Heart left ventricle (tissue), 16 donors: ENCODE measurements around the gene CSMD2. TPM values are rescaled to one million over a fixed set of nuclear protein-coding genes. Genes with fewer than 3 reads are reported as not detected.

Source experiments
- ATAC-seq, 4 donors: fragments of 200-7000 bp; cut with Tn5 transposase; one replicate each; pipeline ENCODE4 v1.9.1; 2020 to 2022; ENCODE audit warnings: moderate library complexity in 4 of 4, mild to moderate bottlenecking in 3 of 4, moderate number of reproducible peaks in 1 of 4
- DNase-seq, 5 donors: peaks; one replicate each; pipeline ENCODE4 v3.0.0-alpha.2; 2020
- H3K27ac ChIP-seq, 12 donors: fragments of 200-600 bp; sonication (generic) in 4 of 12; one replicate each; pipeline versions ENCODE4 v1.5.0 to v1.8.0; 2016 to 2022; ENCODE audit warnings: mild to moderate bottlenecking in 2 of 12
- H3K27me3 ChIP-seq, 9 donors: fragments of 200-600 bp; sonication (generic) in 2 of 9; one replicate each; pipeline versions ENCODE4 v1.5.1 to v1.8.0; 2016 to 2022; ENCODE audit warnings: mild to moderate bottlenecking in 3 of 9
- H3K36me3 ChIP-seq, 9 donors: fragments of 200-600 bp; sonication (generic) in 2 of 9; one replicate each; pipeline versions ENCODE4 v1.5.0 to v1.8.0; 2018 to 2022; ENCODE audit warnings: mild to moderate bottlenecking in 2 of 9
- H3K4me1 ChIP-seq, 12 donors: fragments of 200-600 bp; sonication (generic) in 4 of 12; one replicate each; pipeline versions ENCODE4 v1.5.0 to v1.8.0; 2016 to 2022; ENCODE audit warnings: mild to moderate bottlenecking in 3 of 12
- H3K4me3 ChIP-seq, 12 donors: fragments of 200-600 bp; sonication (generic) in 4 of 12; one replicate each; pipeline versions ENCODE4 v1.5.0 to v1.8.0; 2017 to 2022; ENCODE audit warnings: mild to moderate bottlenecking in 9 of 12, moderate library complexity in 4 of 12
- H3K9me3 ChIP-seq, 12 donors: fragments of 200-600 bp; sonication (generic) in 4 of 12; one replicate each; pipeline versions ENCODE4 v1.5.0 to v1.8.0; 2016 to 2022; ENCODE audit warnings: mild to moderate bottlenecking in 1 of 12
- POLR2A ChIP-seq, 2 donors: fragments of 450-650 bp; IDR thresholded peaks; one replicate each; pipeline ENCODE4 v1.6.1; 2017; ENCODE audit warnings: antibody characterized with exemption in 2 of 2, mild to moderate bottlenecking in 2 of 2, moderate library complexity in 2 of 2
- WGBS, 4 donors: extraction: QIAGEN DNeasy Blood & Tissue Kit in 2 of 4; methylation state at CpG; one replicate each; pipeline versions ENCODE4 v1.1.5 to v1.1.7; 2013 to 2018; 5-methylcytosine and 5-hydroxymethylcytosine counted together
- intact Hi-C, 10 donors: fragments of 100-400 bp; cut with DNase I; formaldehyde crosslinking; loops; one replicate each; pipeline versions ENCODE4 v1.11.1 to v1.14.2; 2022
- polyA plus RNA-seq, 2 donors: library from polyadenylated mRNA; stranded (reverse); fragments of 200-250 nt; gene quantifications; one replicate each; pipeline ENCODE4 v1.2.3, GENCODE V29; 2013
- total RNA-seq, 9 donors: library from RNA; depleted of rRNA in 2 of 9; stranded (reverse); fragments of >200 nt in 2 of 9; fragmentation: NEBNext Ultra II Directional in 3 of 9; extraction: Animal tissue kit (Norgen Biotek cat#: 25700) in 3 of 9; gene quantifications; one replicate each; pipeline versions ENCODE4 v1.1.0 to v1.2.4, GENCODE V29; 2016 to 2023
- TF ChIP-seq, protein P1 (sequence below), 12 donors: fragments of 200-600 bp; sonication (generic) in 4 of 12; IDR thresholded peaks; one replicate each; pipeline versions ENCODE4 v1.5.0 to v1.8.0; 2018 to 2022; ENCODE audit warnings: antibody characterized with exemption in 12 of 12, mild to moderate bottlenecking in 5 of 12
- donor health status: ischemic (EF 13 %, LVEDD 7.1; RV severe dilation, severe dysfunction).
- donor health status: healthy with polysubstance abuse.
- donor health status: DM: no; HTN: yes; CAD: no.
- donor health status: DM: no; HTN: no; CAD: no.
- donor health status: ischemic (EF 25% LVEDD 6.9; RV normal size, moderate dysfunction).
- donor health status: ischemic (EF 25% LVEDD 5.7; RV mildly dilated, moderate dysfunction).
- donor health status: healthy.
- donor health status: DM: yes; HTN: yes; CAD: no.
- donor health status: ischemic (EF 35%, LVEDD 5.7; RV mildly dilated, moderate dysfunction).
- donor health status: nonischemic (EF 11% LVEDD 7.7; RV severe dilation, severe dysfunction).
- donor health status: DM: yes; HTN: yes; CAD: no.
- donor health status: PGD.
- donor health status: ischemic (EF 29% LVEDD 5.4; RV normal size, mild dysfunction).
- donor health status: nonischemic (EF 23%, LVEDD 6.1; RV moderate dilation, normal function).

The CSMD2 gene
- total and polyA plus RNA-seq, 11 donors, result 0.02 to 0.79 (median 0.22) TPM

DNA sequence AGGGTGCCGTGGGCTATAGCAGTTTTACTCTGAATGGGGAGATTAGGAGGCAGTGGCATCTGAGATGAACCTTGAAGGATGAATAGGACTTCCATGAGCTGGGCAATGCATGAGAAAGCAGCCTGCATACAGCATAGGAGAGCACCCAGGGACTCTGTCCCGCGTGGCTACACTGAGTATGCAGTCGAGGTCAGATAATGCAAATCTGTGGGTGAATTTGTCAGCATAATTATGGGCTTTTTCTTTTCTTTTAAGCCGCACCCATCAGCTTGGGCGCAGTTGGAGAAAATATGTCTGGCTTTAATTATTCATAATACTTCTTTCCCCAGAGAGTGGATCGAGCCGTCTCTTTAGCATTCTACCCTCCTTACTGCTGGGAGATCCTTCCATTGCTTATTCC is 504.1 kb downstream of the CSMD2 start:
- Histone ChIP-seq H3K36me3 (no peaks in the 10 kb centered on the region), H3K27me3 (no peaks in the 10 kb centered on the region), H3K4me1 (peaks cover 0 to 8% (median 2%) of the 10 kb centered on the region in 12 donors), H3K4me3 (no peak overlapping the region), H3K9me3 (no peaks in the 10 kb centered on the region), H3K27ac (no peak overlapping the region)
- TF ChIP-seq, protein P1, sequence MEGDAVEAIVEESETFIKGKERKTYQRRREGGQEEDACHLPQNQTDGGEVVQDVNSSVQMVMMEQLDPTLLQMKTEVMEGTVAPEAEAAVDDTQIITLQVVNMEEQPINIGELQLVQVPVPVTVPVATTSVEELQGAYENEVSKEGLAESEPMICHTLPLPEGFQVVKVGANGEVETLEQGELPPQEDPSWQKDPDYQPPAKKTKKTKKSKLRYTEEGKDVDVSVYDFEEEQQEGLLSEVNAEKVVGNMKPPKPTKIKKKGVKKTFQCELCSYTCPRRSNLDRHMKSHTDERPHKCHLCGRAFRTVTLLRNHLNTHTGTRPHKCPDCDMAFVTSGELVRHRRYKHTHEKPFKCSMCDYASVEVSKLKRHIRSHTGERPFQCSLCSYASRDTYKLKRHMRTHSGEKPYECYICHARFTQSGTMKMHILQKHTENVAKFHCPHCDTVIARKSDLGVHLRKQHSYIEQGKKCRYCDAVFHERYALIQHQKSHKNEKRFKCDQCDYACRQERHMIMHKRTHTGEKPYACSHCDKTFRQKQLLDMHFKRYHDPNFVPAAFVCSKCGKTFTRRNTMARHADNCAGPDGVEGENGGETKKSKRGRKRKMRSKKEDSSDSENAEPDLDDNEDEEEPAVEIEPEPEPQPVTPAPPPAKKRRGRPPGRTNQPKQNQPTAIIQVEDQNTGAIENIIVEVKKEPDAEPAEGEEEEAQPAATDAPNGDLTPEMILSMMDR (IDR thresholded peaks at IDR 0.05), result no peak
- no peak for TF ChIP-seq POLR2A (IDR thresholded peaks at IDR 0.05)
- ATAC-seq (no peak), DNase-seq (no peak)
- intact Hi-C loops, result no loop called here
- WGBS, 4 donors, result 86 to 93% (median 90%) methylated on average over 8 of the region's 8 CpGs

DNA sequence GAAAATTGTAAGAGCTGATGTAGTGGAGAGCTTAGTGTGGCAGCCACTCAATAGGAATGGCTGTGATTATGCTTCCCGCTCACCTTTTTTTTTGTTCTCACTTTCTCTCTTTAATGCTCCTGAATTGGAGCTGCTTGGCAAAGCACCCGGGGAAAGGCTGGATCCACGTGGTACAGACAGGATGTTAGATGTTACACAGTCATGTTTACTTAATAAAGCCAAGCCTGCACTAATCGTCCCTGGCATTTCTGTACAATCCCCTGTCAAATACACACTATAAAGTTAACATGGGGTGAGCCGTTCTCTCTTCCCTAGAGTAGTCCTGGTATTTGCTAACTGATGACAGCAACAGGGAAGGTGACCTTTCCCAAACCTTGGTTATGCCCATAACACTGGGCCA is 504.8 kb downstream of the CSMD2 start:
- Histone ChIP-seq H3K9me3 (no peaks in the 10 kb centered on the region), H3K36me3 (no peaks in the 10 kb centered on the region), H3K4me3 (no peak overlapping the region), H3K4me1 (peaks cover 0 to 14% (median 5%) of the 10 kb centered on the region in 12 donors), H3K27me3 (no peaks in the 10 kb centered on the region), H3K27ac (no peak overlapping the region)
- intact Hi-C loops, result no loop called here
- WGBS, 4 donors, result 38 to 54% (median 51%) methylated on average over 5 of the region's 5 CpGs
- no peak for DNase-seq
- TF ChIP-seq, protein P1 (IDR thresholded peaks at IDR 0.05), result no peak
- no peak for TF ChIP-seq POLR2A (IDR thresholded peaks at IDR 0.05)
- ATAC-seq, result peak in 1 of 4 donors; percentile 12

DNA sequence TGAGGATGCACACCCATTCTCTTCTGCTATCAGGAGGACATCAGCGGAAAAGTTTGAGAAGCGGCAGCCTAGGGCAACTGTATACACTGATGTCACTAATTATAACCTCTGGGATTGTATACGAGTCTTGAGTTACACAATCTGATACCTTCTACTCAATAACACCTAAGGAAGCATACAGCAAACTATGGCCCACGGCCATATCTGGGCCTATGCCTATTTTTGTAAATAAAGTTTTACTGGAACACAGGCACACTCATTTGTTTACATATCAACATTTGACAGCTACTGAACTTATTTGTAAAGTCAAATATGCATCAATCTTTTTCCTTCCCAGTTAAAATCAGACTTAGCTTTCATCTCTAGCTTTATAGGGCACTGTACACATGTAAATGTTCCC is 505.4 kb downstream of the CSMD2 start:
- ATAC-seq (no peak), DNase-seq (no peak)
- Histone ChIP-seq H3K4me1 (peaks cover 0 to 18% (median 5%) of the 10 kb centered on the region in 12 donors), H3K36me3 (no peaks in the 10 kb centered on the region), H3K27ac (no peak overlapping the region), H3K9me3 (no peaks in the 10 kb centered on the region), H3K4me3 (no peak overlapping the region), H3K27me3 (no peaks in the 10 kb centered on the region)
- 85 to 89% (median 87%) methylated on average over 4 of the region's 4 CpGs for WGBS, 4 donors
- TF ChIP-seq, protein P1 (IDR thresholded peaks at IDR 0.05), result no peak
- intact Hi-C loops, result loop anchor here in 2 of 10 donors (5.0 to 10.0 kb wide), 2 partner anchors 48 to 505 kb away; partner anchors contain the start of gene CSMD2 (in 1 of the 2)

DNA sequence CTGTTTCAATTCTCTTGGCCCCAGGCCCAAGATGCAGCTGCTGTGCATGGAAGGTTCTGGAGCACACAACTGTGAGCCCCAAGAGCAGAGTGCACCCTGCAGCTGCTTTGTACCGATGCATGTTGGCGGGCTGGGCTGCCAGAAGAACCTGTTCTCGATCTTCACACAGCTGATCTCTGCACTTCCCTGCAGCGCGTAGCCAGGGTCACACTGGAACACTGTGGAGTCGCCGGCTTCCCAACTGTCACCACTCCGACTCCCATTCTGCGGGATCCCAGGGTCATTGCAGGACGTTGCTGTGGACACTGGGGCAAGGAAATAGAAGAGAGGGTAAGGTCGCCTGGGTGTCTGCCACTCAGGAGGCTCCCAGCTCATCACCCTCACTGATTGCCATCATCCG is 507.2 kb downstream of the CSMD2 start:
- DNase-seq, result no peak
- TF ChIP-seq POLR2A (IDR thresholded peaks at IDR 0.05), result no peak
- TF ChIP-seq, protein P1 (IDR thresholded peaks at IDR 0.05), result no peak
- no peaks in the 10 kb centered on the region for H3K9me3 ChIP-seq
- no peak for ATAC-seq
- no peaks in the 10 kb centered on the region for H3K36me3 ChIP-seq
- WGBS, 4 donors, result 74 to 83% (median 79%) methylated on average over 12 of the region's 12 CpGs
- H3K27me3 ChIP-seq, result no peaks in the 10 kb centered on the region
- no peak overlapping the region for H3K4me3 ChIP-seq
- H3K4me1 ChIP-seq, result peaks cover 0 to 18% (median 5%) of the 10 kb centered on the region in 12 donors
- H3K27ac ChIP-seq, result no peak overlapping the region
- intact Hi-C loops, result loop anchor here in 2 of 10 donors (5.0 to 10.0 kb wide), 2 partner anchors 49 to 507 kb away; partner anchors contain the start of gene CSMD2 (in 1 of the 2)
